Activated B cell treated with CpG ODN at 0.5 μM for 24 hours (primary cell): ENCODE data around the gene MAST2. TPM values are rescaled to one million over a fixed set of nuclear protein-coding genes. Genes with fewer than 3 reads are reported as not detected.
"Not testable (repeated sequence)": the region's sequence is repeated elsewhere in the genome, so short reads cannot be mapped to it uniquely, and the experiment has no call there.

Experiments used
- ATAC-seq: fragments of 200-7000 bp; cut with Tn5 transposase; one replicate; pipeline ENCODE4 v1.10.0; 2021; ENCODE audit warnings: low read depth, mild to moderate bottlenecking, moderate library complexity
- CTCF ChIA-PET: fragments of 350-600 bp; sonication (Branson Sonifier 250); formaldehyde crosslinking; loops from one replicate; lab custom pipeline; 2021; ENCODE audit warnings: antibody characterized with exemption; lab: Charles Lee
- POLR2A ChIA-PET: fragments of 350-600 bp; sonication (Branson Sonifier 250); formaldehyde crosslinking; loops from one replicate; lab custom pipeline; 2021; ENCODE audit warnings: antibody characterized with exemption; lab: Charles Lee
- DNase-seq: peaks from one replicate; pipeline ENCODE4 v3.0.0; 2022
- H3K27ac Mint-ChIP-seq: one replicate; pipeline ENCODE4 v1.8.0; 2020; ENCODE audit warnings: mixed read lengths
- H3K27me3 Mint-ChIP-seq: one replicate; pipeline ENCODE4 v1.8.0; 2021; ENCODE audit warnings: mixed read lengths
- H3K36me3 Mint-ChIP-seq: one replicate; pipeline ENCODE4 v1.8.0; 2021; ENCODE audit warnings: low read depth, mixed read lengths
- H3K4me1 Mint-ChIP-seq: one replicate; pipeline ENCODE4 v1.8.0; 2021; ENCODE audit warnings: mixed read lengths
- H3K4me3 Mint-ChIP-seq: one replicate; pipeline ENCODE4 v1.8.0; 2020; ENCODE audit warnings: mild to moderate bottlenecking, mixed read lengths
- H3K9me3 Mint-ChIP-seq: one replicate; pipeline ENCODE4 v1.8.0; 2020; ENCODE audit warnings: mixed read lengths
- CTCF ChIP-seq: fragments of 200-600 bp; IDR thresholded peaks from one replicate; pipeline ENCODE4 v1.8.0; 2022; ENCODE audit warnings: antibody characterized with exemption, mild to moderate bottlenecking
- intact Hi-C: fragments of 100-400 bp; cut with micrococcal nuclease; formaldehyde crosslinking; loops from one replicate; pipeline ENCODE4 v1.15.1; 2024
- total RNA-seq: library from RNA; stranded (reverse); gene quantifications from 2 replicates; pipeline ENCODE4 v1.2.3, GENCODE V29; 2022

The MAST2 gene
- total RNA-seq, 1 donor from 2014 or later: 20.9 TPM

- no peaks in the 10 kb centered on the region for H3K27me3 Mint-ChIP-seq
- POLR2A ChIA-PET: no interaction called here
- no peak overlapping the region for H3K27ac Mint-ChIP-seq
- H3K4me3 Mint-ChIP-seq: peak overlapping the region; percentile 20
- H3K36me3 Mint-ChIP-seq: peaks cover 2% of the 10 kb centered on the region
- CTCF ChIA-PET: no interaction called here
- ATAC-seq: no peak
- H3K4me1 Mint-ChIP-seq: peaks cover 23% of the 10 kb centered on the region
- intact Hi-C loops: no loop called here
- DNase-seq: no peak
- no peaks in the 10 kb centered on the region for H3K9me3 Mint-ChIP-seq
- TF ChIP-seq CTCF: no peak
Observed at GRCh38 chr1:45934947-45935346, 131.5 kb downstream of the MAST2 start.

DNA sequence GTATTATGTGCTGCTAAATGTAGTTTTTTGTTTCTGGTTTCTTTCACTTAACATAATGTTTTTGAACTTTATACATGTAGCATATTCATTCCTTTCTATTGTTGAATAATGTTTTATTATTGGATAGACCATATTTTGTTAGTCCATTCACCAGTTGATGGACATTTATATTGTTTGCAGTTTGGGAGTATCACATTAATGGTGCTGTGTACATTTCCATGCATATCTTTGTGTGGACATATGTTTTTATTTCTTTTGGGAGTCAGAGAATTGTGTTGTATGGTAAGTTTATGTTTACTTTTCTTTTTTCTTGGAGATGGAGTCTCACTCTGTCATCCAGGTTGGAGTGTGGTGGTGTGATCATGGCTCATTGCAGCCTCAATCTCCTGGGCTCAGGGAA lies 134.6 kb downstream of the MAST2 start:
- peaks cover 23% of the 10 kb centered on the region for H3K4me1 Mint-ChIP-seq
- H3K9me3 Mint-ChIP-seq: peaks cover 7% of the 10 kb centered on the region
- intact Hi-C loops: no loop called here
- ChIA-PET CTCF (no interaction called here), POLR2A (interaction anchor here (0.8 kb wide), 1 partner anchor 26 kb away, joined by 5 read pairs; no protein-coding TSS in a partner anchor)
- TF ChIP-seq CTCF: no peak
- DNase-seq: no peak
- no peak overlapping the region for H3K27ac Mint-ChIP-seq
- peaks cover 10% of the 10 kb centered on the region for H3K36me3 Mint-ChIP-seq
- H3K4me3 Mint-ChIP-seq: no peak overlapping the region
- no peak for ATAC-seq
- no peaks in the 10 kb centered on the region for H3K27me3 Mint-ChIP-seq

GRCh38 chr1:45942411-45942810 lies 139.0 kb downstream of the MAST2 start:
- peaks cover 10% of the 10 kb centered on the region for H3K36me3 Mint-ChIP-seq

GRCh38 chr1:45943185-45943584 lies 139.8 kb downstream of the MAST2 start:
- H3K27me3 Mint-ChIP-seq: no peaks in the 10 kb centered on the region
- CTCF ChIA-PET: no interaction called here
- peaks cover 8% of the 10 kb centered on the region for H3K36me3 Mint-ChIP-seq
- POLR2A ChIA-PET: no interaction called here
- peaks cover 4% of the 10 kb centered on the region for H3K4me1 Mint-ChIP-seq
- no peak for ATAC-seq
- no peak for DNase-seq
- no peak for TF ChIP-seq CTCF
- intact Hi-C loops: no loop called here
- H3K9me3 Mint-ChIP-seq: peaks cover 11% of the 10 kb centered on the region
- no peak overlapping the region for H3K4me3 Mint-ChIP-seq
- H3K27ac Mint-ChIP-seq: no peak overlapping the region

More at GRCh38 chr1:45942411-45942810, 139.0 kb downstream of the MAST2 start:
- POLR2A ChIA-PET: no interaction called here
- CTCF ChIA-PET: no interaction called here
- intact Hi-C loops: no loop called here
- TF ChIP-seq CTCF: no peak
- H3K27me3 Mint-ChIP-seq: no peaks in the 10 kb centered on the region
- peaks cover 4% of the 10 kb centered on the region for H3K4me1 Mint-ChIP-seq
- peaks cover 8% of the 10 kb centered on the region for H3K9me3 Mint-ChIP-seq
- ATAC-seq: no peak
- H3K4me3 Mint-ChIP-seq: no peak overlapping the region
- no peak for DNase-seq
- no peak overlapping the region for H3K27ac Mint-ChIP-seq

DNA sequence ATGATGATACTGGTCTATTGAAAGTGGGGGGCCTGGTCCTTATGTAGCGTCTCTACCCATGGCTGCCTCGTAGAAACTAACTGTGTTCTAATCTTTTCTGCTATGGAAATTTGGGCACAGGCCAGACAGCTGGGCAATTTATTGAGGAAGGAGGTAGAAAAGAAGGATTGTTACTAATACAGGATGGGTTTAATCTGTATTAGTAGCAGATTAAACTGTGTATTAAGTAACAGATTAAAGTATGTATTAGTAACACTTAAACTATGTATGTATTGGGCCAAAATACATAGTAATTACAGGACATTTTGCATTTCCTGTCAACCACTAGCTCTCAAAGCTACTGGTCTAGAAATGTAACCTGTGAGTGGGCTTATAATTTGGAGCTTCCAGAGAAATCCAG lies 142.0 kb downstream of the MAST2 start:
- POLR2A ChIA-PET: no interaction called here
- ATAC-seq: no peak

DNA sequence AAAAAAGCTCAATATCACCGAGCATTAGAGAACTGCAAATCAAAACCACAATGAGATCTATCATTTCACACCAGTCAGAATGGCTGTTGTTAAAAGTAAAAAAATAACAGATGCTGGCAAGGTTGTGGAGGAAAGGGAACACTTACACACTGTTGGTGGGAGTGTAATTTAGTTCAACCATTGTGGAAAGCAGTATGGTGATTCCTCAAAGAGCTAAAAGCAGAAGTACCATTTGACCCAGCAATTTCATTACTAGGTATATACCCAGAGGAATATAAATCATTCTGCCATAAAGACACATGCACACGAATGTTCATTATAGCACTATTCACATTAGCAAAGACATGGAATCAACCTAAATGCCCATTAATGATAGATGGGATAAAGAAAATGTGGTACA lies 146.1 kb downstream of the MAST2 start:
- DNase-seq, H3K27me3 Mint-ChIP-seq, H3K27ac Mint-ChIP-seq, intact Hi-C loops, CTCF ChIA-PET, H3K36me3 Mint-ChIP-seq, ATAC-seq, POLR2A ChIA-PET, H3K9me3 Mint-ChIP-seq, H3K4me3 Mint-ChIP-seq: not testable (repeated sequence)
- H3K4me1 Mint-ChIP-seq: peaks cover 12% of the 10 kb centered on the region

More for the DNA sequence above, 142.0 kb downstream of the MAST2 start:
- TF ChIP-seq CTCF: no peak
- peaks cover 8% of the 10 kb centered on the region for H3K36me3 Mint-ChIP-seq
- intact Hi-C loops: no loop called here
- no peaks in the 10 kb centered on the region for H3K27me3 Mint-ChIP-seq
- H3K4me1 Mint-ChIP-seq: peaks cover 12% of the 10 kb centered on the region
- H3K9me3 Mint-ChIP-seq: peaks cover 11% of the 10 kb centered on the region
- DNase-seq: no peak
- H3K4me3 Mint-ChIP-seq: no peak overlapping the region
- CTCF ChIA-PET: no interaction called here
- H3K27ac Mint-ChIP-seq: no peak overlapping the region
